ENCODE results near the gene CDK5RAP3.
"Not testable (repeated sequence)": the region's sequence is repeated elsewhere in the genome, so short reads cannot be mapped to it uniquely, and the experiment has no call there.

CDK5RAP3 gene

GRCh38 chr17:48006936-48007709 is 36.2 kb downstream of the CDK5RAP3 start:
- TF ChIP-seq POLR2A (IDR thresholded peaks at IDR 0.05; ENCODE audit: low read length) (no peak), GATA1 (IDR thresholded peaks at IDR 0.05; ENCODE audit: low read depth, low read length) (no peak)
- no peak for DNase-seq

GRCh38 chr17:48010193-48010592 is 39.3 kb downstream of the CDK5RAP3 start:
- TF ChIP-seq POLR2A (IDR thresholded peaks at IDR 0.05; ENCODE audit: low read length) (no peak), GATA1 (IDR thresholded peaks at IDR 0.05; ENCODE audit: low read depth, low read length) (no peak)

GRCh38 chr17:48011405-48012150 is 40.7 kb downstream of the CDK5RAP3 start:
- DNase-seq, result peak; percentile 57 to 64
- no peak for TF ChIP-seq GATA1 (IDR thresholded peaks at IDR 0.05; ENCODE audit: low read depth, low read length)
- no peak for TF ChIP-seq POLR2A (IDR thresholded peaks at IDR 0.05; ENCODE audit: low read length)

More at GRCh38 chr17:48010193-48010592, 39.3 kb downstream of the CDK5RAP3 start:
- DNase-seq, result no peak

GRCh38 chr17:48012151-48012520 is 41.2 kb downstream of the CDK5RAP3 start:
- TF ChIP-seq GATA1 (IDR thresholded peaks at IDR 0.05; ENCODE audit: low read depth, low read length) (no peak), POLR2A (IDR thresholded peaks at IDR 0.05; ENCODE audit: low read length) (no peak)
- DNase-seq, result peak; percentile 70 to 71

- no peak for TF ChIP-seq POLR2A (IDR thresholded peaks at IDR 0.05; ENCODE audit: low read length)
- no peak for TF ChIP-seq GATA1 (IDR thresholded peaks at IDR 0.05; ENCODE audit: low read depth, low read length)
- no peak for DNase-seq
Observed at GRCh38 chr17:48012654-48013053, 41.7 kb downstream of the CDK5RAP3 start.

- TF ChIP-seq POLR2A (IDR thresholded peaks at IDR 0.05; ENCODE audit: low read length) (no peak), GATA1 (IDR thresholded peaks at IDR 0.05; ENCODE audit: low read depth, low read length) (no peak)
- no peak for DNase-seq
Observed at GRCh38 chr17:48013876-48014594, 43.1 kb downstream of the CDK5RAP3 start.

- DNase-seq, result no peak
- TF ChIP-seq GATA1 (IDR thresholded peaks at IDR 0.05; ENCODE audit: low read depth, low read length) (no peak), POLR2A (IDR thresholded peaks at IDR 0.05; ENCODE audit: low read length) (no peak)
Observed at GRCh38 chr17:48014595-48015111, 43.7 kb downstream of the CDK5RAP3 start.

- TF ChIP-seq POLR2A (IDR thresholded peaks at IDR 0.05; ENCODE audit: low read length) (no peak), GATA1 (IDR thresholded peaks at IDR 0.05; ENCODE audit: low read depth, low read length) (no peak)
- no peak for DNase-seq
Observed at GRCh38 chr17:48016112-48016511, 45.2 kb downstream of the CDK5RAP3 start.

GRCh38 chr17:48017817-48018158 is 46.9 kb downstream of the CDK5RAP3 start:
- DNase-seq, result not testable (repeated sequence)

- TF ChIP-seq POLR2A (IDR thresholded peaks at IDR 0.05; ENCODE audit: low read length), result no peak
- TF ChIP-seq GATA1 (IDR thresholded peaks at IDR 0.05; ENCODE audit: low read depth, low read length), result no peak
- DNase-seq, result no peak
Observed at GRCh38 chr17:48021934-48022333, 51.0 kb downstream of the CDK5RAP3 start.

GRCh38 chr17:48022901-48023300 is 52.0 kb downstream of the CDK5RAP3 start:
- no peak for DNase-seq
- TF ChIP-seq GATA1 (IDR thresholded peaks at IDR 0.05; ENCODE audit: low read depth, low read length) (no peak), POLR2A (IDR thresholded peaks at IDR 0.05; ENCODE audit: low read length) (no peak)

GRCh38 chr17:48023400-48024148 is 52.7 kb downstream of the CDK5RAP3 start:
- TF ChIP-seq POLR2A (IDR thresholded peaks at IDR 0.05; ENCODE audit: low read length) (peak; percentile 37), GATA1 (IDR thresholded peaks at IDR 0.05; ENCODE audit: low read depth, low read length) (no peak)
- peak; percentile 52 to 58 for DNase-seq

Measured in erythroblast (primary cell).